Thoracic aorta (tissue), 2 donors: ENCODE measurements around the gene FBXO10. TPM values are rescaled to one million over a fixed set of nuclear protein-coding genes. Genes with fewer than 3 reads are reported as not detected.

Experiments
- ATAC-seq: fragments of 150-250 bp; one replicate; pipeline ENCODE4 v1.8.0; 2017; ENCODE audit warnings: low read depth; ENCODE audit not compliant: insufficient number of reproducible peaks, low FRiP score
- DNase-seq: peaks from one replicate; pipeline ENCODE4 v3.0.0-alpha.2; 2020; ENCODE audit warnings: low spot score
- H3K27ac ChIP-seq, 2 donors: fragments of 200-600 bp; sonication (generic); 1 replicate in 1 of 2; 2 replicates in 1 of 2; pipeline ENCODE4 v1.5.1; 2016; ENCODE audit warnings: mild to moderate bottlenecking in 2 of 2, moderate library complexity in 2 of 2
- H3K27me3 ChIP-seq: fragments of 200-600 bp; sonication (generic); replicated peaks from 2 replicates; pipeline ENCODE4 v1.6.0; 2016; ENCODE audit warnings: mild to moderate bottlenecking; ENCODE audit not compliant: insufficient read depth
- H3K36me3 ChIP-seq: fragments of 200-600 bp; sonication (generic); one replicate; pipeline ENCODE4 v1.5.1; 2016
- H3K4me1 ChIP-seq, 2 donors: fragments of 200-600 bp; sonication (generic); 1 replicate in 1 of 2; 2 replicates in 1 of 2; pipeline versions ENCODE4 v1.5.1 to v1.6.0; 2016; ENCODE audit warnings: low read depth in 2 of 2, mild to moderate bottlenecking in 1 of 2; ENCODE audit not compliant: control insufficient read depth in 1 of 2
- H3K4me3 ChIP-seq: fragments of 200-600 bp; sonication (generic); 2 replicates; pipeline ENCODE4 v1.5.1; 2016; ENCODE audit warnings: mild to moderate bottlenecking
- H3K9me3 ChIP-seq: fragments of 200-600 bp; sonication (generic); 2 replicates; pipeline ENCODE4 v1.5.1; 2016
- CTCF ChIP-seq: fragments of 200-600 bp; sonication (generic); IDR thresholded peaks from one replicate; pipeline ENCODE4 v1.5.1; 2019; ENCODE audit warnings: antibody characterized with exemption
- total RNA-seq, 2 donors: library from RNA; depleted of rRNA; stranded (reverse); fragments of >200 nt; gene quantifications; one replicate each; pipeline versions ENCODE4 v1.1.0 to v1.2.3, GENCODE V29; 2016

The FBXO10 gene
- total RNA-seq, 2 donors from 2014 or later: 6.9 to 20.7 TPM

DNA sequence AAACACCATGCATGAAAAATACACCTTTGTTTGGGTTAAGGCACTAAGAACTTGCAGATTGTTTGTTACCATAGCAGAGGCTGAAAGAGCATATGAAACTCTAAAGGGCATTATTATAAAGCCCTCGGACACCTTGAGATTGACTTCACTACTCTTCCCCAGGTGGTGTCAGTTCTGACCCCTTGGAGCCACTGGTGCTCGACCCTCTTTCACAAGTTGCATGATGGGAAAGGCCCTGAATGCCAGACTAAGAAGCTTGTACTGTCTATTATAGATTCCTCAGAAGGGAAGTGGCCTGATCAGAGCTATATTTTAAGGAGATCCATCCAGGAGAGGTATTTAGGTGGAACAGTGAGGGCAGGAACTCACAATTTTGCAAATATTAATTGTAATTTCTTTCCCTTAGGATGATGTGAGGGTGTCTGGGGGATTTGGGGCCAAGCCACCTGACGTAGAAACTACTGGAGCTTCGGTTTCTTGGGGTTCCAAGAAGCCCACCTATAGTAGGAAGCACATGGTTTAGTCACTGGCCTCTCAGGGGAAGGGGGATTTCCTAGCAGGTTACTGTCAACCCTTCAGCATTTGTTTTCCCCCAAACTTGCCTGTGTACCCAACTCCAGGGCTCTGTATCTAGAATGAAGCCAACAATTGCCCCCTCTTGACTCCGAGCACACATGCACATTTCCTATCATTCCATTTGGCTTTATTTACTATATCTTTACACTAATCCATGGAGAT lies 16.2 kb downstream of the FBXO10 start:
- no peaks in the 10 kb centered on the region for H3K9me3 ChIP-seq
- no peak overlapping the region for H3K27ac ChIP-seq
- H3K4me3 ChIP-seq: no peak overlapping the region
- no peak for DNase-seq
- no peak for TF ChIP-seq CTCF
- H3K36me3 ChIP-seq: peaks cover 3% of the 10 kb centered on the region
- no peaks in the 10 kb centered on the region for H3K4me1 ChIP-seq
- no peak for ATAC-seq
- H3K27me3 ChIP-seq: no peaks in the 10 kb centered on the region

- Histone ChIP-seq H3K4me3 (no peak overlapping the region), H3K27me3 (no peaks in the 10 kb centered on the region), H3K36me3 (peaks cover 3% of the 10 kb centered on the region), H3K4me1 (no peaks in the 10 kb centered on the region), H3K27ac (no peak overlapping the region), H3K9me3 (no peaks in the 10 kb centered on the region)
- no peak for ATAC-seq
- no peak for TF ChIP-seq CTCF
- DNase-seq: no peak
Measured at GRCh38 chr9:37559125-37559524, 17.1 kb downstream of the FBXO10 start.

DNA sequence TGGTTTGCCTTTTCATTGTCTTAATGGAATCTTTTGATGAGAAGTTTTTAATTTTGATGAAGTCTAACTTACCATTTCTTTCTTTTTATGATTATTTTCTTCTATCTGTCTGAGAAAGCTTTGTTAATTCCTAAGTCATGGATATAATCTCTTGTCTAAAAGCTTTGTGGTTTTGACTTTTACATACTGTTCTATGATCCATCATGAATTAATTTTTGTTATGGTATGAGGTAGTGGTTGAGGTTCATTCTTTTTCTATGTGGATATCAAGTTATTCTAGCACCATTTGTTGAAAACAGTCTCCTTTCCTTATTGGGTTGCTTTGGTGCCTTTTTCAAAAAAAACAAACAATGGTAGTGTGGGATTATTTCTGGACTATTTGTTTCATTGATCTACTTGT lies 20.4 kb downstream of the FBXO10 start:
- TF ChIP-seq CTCF: no peak
- Histone ChIP-seq H3K4me3 (no peak overlapping the region), H3K9me3 (no peaks in the 10 kb centered on the region), H3K36me3 (peaks cover 3% of the 10 kb centered on the region), H3K27me3 (no peaks in the 10 kb centered on the region), H3K27ac (no peak overlapping the region), H3K4me1 (no peaks in the 10 kb centered on the region)
- no peak for ATAC-seq
- DNase-seq: no peak

DNA sequence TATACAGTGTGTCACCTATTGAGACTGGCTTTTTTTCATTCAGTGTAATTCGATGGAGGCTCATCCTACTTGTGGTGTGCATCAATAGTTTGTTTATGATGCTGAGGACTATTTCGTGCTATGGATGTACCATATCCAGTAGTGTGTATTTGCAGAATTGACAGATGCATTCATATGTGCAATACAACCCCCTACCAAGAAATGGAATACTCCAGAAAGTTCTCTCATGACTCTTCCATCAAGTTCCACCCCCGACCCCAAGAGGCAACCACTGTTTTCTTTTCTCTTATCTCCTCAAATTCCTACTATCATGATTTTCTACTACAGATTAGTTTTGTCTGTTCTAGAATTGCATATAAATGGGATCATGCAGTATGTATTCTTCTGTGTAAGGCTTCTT lies 21.9 kb downstream of the FBXO10 start:
- Histone ChIP-seq H3K9me3 (no peaks in the 10 kb centered on the region), H3K4me3 (no peak overlapping the region), H3K4me1 (no peaks in the 10 kb centered on the region), H3K36me3 (no peaks in the 10 kb centered on the region), H3K27ac (no peak overlapping the region), H3K27me3 (no peaks in the 10 kb centered on the region)
- no peak for TF ChIP-seq CTCF
- DNase-seq (no peak), ATAC-seq (no peak)

DNA sequence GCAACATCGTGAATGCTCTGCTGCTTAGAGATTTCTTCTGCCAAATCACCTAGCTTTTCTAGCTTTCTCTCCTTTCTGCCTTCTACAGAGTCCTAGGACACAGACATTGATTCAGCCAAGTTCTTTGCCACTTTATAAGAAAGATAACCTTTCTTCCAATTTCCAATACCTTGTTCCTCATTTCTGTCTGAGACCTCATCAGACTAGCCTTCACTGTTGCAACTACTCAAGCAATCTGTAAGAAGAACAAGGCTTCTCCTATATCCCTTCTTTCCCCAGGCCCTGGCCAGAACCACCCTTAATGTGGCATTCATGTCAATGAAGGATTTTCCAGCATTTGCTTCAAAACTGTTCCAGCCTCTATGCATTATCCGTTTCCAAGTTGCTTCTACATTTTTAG lies 24.3 kb downstream of the FBXO10 start:
- ATAC-seq (no peak), DNase-seq (no peak)
- Histone ChIP-seq H3K9me3 (no peaks in the 10 kb centered on the region), H3K36me3 (no peaks in the 10 kb centered on the region), H3K4me3 (no peak overlapping the region), H3K4me1 (no peaks in the 10 kb centered on the region), H3K27ac (no peak overlapping the region), H3K27me3 (no peaks in the 10 kb centered on the region)
- no peak for TF ChIP-seq CTCF
